Stimulated activated naive CD8-positive, alpha-beta T cell treated with anti-CD3 and anti-CD28 coated beads, Interleukin-15, Interleukin-2, amounts not matched to agents 100 ng/mL and 50 ng/mL, for 24 hours (primary cell): ENCODE data around the gene MS4A4E.
A peak's percentile ranks its signal among the peaks of the same experiment; 100 is the strongest.
"Not testable (repeated sequence)": the region's sequence is repeated elsewhere in the genome, so short reads cannot be mapped to it uniquely, and the experiment has no call there.

Experiments
- H3K27ac Mint-ChIP-seq: one replicate; pipeline ENCODE4 v1.8.0; 2021; ENCODE audit warnings: mild to moderate bottlenecking, mixed read lengths
- H3K27me3 Mint-ChIP-seq: one replicate; pipeline ENCODE4 v1.8.0; 2021; ENCODE audit warnings: mixed read lengths
- H3K36me3 Mint-ChIP-seq: one replicate; pipeline ENCODE4 v1.8.0; 2021; ENCODE audit warnings: low read depth, mixed read lengths
- H3K4me1 Mint-ChIP-seq: one replicate; pipeline ENCODE4 v1.8.0; 2021; ENCODE audit warnings: low read depth, mixed read lengths
- H3K4me3 Mint-ChIP-seq: one replicate; pipeline ENCODE4 v1.8.0; 2021; ENCODE audit warnings: mild to moderate bottlenecking, mixed read lengths
- H3K9me3 Mint-ChIP-seq: one replicate; pipeline ENCODE4 v1.8.0; 2021; ENCODE audit warnings: mixed read lengths

MS4A4E gene

GRCh38 chr11:60169264-60169915, 73.5 kb downstream of the MS4A4E start:
- peaks cover 23% of the 10 kb centered on the region for H3K4me1 Mint-ChIP-seq
- H3K36me3 Mint-ChIP-seq, result peaks cover 4% of the 10 kb centered on the region
- peaks cover 11% of the 10 kb centered on the region for H3K9me3 Mint-ChIP-seq
- H3K4me3 Mint-ChIP-seq, result no peak overlapping the region
- peaks cover 54% of the 10 kb centered on the region for H3K27me3 Mint-ChIP-seq
- H3K27ac Mint-ChIP-seq, result no peak overlapping the region

DNA sequence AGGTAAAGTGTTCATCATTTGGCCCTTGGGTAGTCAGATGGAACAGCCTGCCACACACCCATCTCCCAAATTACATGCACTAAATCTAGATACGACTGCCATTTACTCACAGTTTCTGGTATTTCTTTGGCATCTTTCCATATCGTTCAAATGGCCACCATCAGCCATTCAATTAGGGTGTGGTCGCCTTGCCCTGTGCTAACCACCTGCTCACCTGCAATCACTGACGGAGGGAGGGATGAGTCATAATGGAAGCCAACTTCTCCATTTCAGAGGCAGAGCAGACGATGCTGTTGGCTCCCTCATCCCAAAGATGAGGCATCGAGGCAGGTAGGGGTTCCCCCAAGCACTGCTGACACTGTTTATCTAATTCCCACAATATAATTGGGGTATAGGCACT, 74.6 kb downstream of the MS4A4E start:
- H3K27ac Mint-ChIP-seq, result no peak overlapping the region
- peaks cover 11% of the 10 kb centered on the region for H3K9me3 Mint-ChIP-seq
- no peak overlapping the region for H3K4me3 Mint-ChIP-seq
- peaks cover 4% of the 10 kb centered on the region for H3K36me3 Mint-ChIP-seq
- H3K27me3 Mint-ChIP-seq, result peaks cover 53% of the 10 kb centered on the region
- H3K4me1 Mint-ChIP-seq, result peaks cover 16% of the 10 kb centered on the region

DNA sequence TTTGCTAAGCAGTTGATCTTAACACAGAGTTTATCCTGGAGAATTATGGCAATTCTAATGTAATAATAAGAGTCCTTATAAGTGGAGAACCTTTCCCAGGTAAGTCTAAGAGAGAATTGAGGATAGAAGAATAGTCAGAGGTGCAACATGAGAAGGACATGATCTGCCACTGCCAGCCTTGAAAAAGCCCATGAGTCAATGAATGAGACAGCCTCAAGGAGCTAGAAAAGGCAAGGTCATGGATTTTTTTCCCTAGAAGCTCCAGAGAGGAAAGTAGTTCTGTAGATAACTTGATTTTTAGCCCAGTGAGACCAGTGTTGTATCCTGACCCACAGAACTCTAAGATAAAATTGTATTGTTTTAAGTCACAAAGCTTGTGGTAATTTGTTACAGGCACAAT, 77.0 kb downstream of the MS4A4E start:
- Mint-ChIP-seq H3K27ac (no peak overlapping the region), H3K4me1 (peaks cover 16% of the 10 kb centered on the region), H3K4me3 (no peak overlapping the region), H3K36me3 (peaks cover 4% of the 10 kb centered on the region), H3K9me3 (peaks cover 11% of the 10 kb centered on the region), H3K27me3 (peaks cover 44% of the 10 kb centered on the region)

- Mint-ChIP-seq H3K4me3 (no peak overlapping the region), H3K4me1 (peaks cover 16% of the 10 kb centered on the region), H3K27ac (no peak overlapping the region), H3K36me3 (peaks cover 4% of the 10 kb centered on the region), H3K27me3 (peaks cover 40% of the 10 kb centered on the region), H3K9me3 (peaks cover 11% of the 10 kb centered on the region)
These were observed 77.4 kb downstream of the MS4A4E start for GRCh38 chr11:60165538-60165937.

- Mint-ChIP-seq H3K36me3 (peaks cover 4% of the 10 kb centered on the region), H3K9me3 (peaks cover 11% of the 10 kb centered on the region), H3K27me3 (peaks cover 37% of the 10 kb centered on the region), H3K4me3 (no peak overlapping the region), H3K4me1 (peaks cover 16% of the 10 kb centered on the region), H3K27ac (peak overlapping the region; percentile 85)
These were observed 78.3 kb downstream of the MS4A4E start for GRCh38 chr11:60164550-60165075.

DNA sequence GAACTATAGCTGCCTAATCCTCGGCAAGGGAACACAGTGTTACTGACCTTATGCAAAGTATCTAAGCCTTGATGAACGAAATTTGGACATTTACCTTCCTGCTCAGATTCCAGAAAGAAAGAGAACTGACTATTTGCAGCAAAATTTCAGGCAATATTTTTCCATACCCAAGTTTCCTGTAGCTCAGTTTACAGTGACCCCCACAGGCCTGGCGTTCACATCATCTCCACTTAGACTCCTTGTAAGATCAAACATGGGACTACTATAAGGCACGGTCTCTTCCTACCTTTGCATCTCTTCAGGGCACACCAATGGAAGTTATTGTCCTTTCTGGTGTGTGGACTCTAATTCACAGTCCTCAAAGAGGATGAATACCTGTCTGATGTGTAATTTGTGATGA, 81.2 kb downstream of the MS4A4E start:
- no peak overlapping the region for H3K27ac Mint-ChIP-seq
- H3K9me3 Mint-ChIP-seq, result peaks cover 13% of the 10 kb centered on the region
- H3K4me3 Mint-ChIP-seq, result no peak overlapping the region
- peaks cover 38% of the 10 kb centered on the region for H3K27me3 Mint-ChIP-seq
- no peaks in the 10 kb centered on the region for H3K36me3 Mint-ChIP-seq
- peaks cover 16% of the 10 kb centered on the region for H3K4me1 Mint-ChIP-seq

- peaks cover 18% of the 10 kb centered on the region for H3K4me1 Mint-ChIP-seq
- no peaks in the 10 kb centered on the region for H3K36me3 Mint-ChIP-seq
- peaks cover 11% of the 10 kb centered on the region for H3K9me3 Mint-ChIP-seq
- no peak overlapping the region for H3K27ac Mint-ChIP-seq
- H3K4me3 Mint-ChIP-seq, result no peak overlapping the region
- peaks cover 34% of the 10 kb centered on the region for H3K27me3 Mint-ChIP-seq
These were observed 81.8 kb downstream of the MS4A4E start for GRCh38 chr11:60161107-60161506.

DNA sequence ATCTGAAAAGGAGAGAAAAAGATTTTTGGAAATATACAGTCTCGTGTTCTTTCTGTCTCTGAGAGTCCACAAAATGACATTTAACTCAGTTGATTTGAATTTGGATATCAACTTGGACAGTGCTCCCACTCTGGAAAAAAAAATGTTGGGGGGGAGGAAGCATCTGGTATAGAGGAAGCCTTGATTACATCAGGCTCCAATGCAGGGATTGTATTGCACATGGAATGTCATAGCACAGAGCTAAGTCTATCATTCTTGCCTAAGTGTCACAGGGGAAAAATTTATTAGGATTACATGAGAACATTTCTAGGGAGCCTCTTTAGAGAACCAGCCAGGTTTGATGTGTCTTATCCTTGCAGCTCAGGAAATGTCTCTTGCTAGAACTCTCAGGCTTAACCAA, 83.1 kb downstream of the MS4A4E start:
- Mint-ChIP-seq H3K27me3 (peaks cover 31% of the 10 kb centered on the region), H3K4me1 (peaks cover 10% of the 10 kb centered on the region), H3K27ac (no peak overlapping the region), H3K36me3 (no peaks in the 10 kb centered on the region), H3K9me3 (peaks cover 8% of the 10 kb centered on the region), H3K4me3 (no peak overlapping the region)

DNA sequence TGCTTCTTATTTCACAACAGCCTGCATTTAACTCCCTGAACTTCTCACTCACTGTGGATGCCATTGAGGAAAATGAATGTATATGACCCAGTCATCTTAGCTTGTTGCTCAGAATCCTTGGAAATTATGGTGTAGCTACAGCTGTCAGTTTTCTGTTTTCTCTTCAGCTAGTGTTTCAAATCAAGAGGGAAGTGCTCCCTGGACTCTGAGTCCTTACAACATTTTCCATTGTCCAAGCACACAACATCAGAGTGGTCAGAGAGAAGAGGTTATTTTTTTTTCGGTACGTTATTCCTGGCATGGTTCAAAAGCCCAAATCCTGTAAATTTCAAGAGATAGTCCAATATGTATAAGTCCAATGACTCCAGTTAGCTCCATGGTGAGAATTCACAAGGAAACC, 83.7 kb downstream of the MS4A4E start:
- Mint-ChIP-seq H3K27me3 (peaks cover 31% of the 10 kb centered on the region), H3K36me3 (no peaks in the 10 kb centered on the region), H3K4me1 (peaks cover 5% of the 10 kb centered on the region), H3K9me3 (peaks cover 5% of the 10 kb centered on the region), H3K27ac (no peak overlapping the region), H3K4me3 (no peak overlapping the region)

DNA sequence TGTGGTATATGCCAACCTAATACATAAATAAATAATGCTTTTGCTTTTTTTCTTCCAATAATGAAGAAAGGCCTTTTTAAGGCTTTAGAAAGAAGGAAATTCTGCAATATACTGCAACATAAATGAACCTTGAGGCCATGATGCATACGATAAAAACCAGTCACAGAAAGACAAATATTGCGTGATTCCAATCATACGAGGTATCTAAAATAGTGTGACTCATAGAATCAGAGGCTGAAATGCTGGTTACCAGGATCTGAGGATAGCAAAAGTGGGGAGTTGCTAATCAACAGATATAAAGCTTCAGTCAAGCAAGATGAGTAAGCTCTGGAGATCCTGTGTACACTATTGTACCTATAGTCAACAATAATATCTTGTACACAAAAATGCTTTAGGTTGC, 84.3 kb downstream of the MS4A4E start:
- Mint-ChIP-seq H3K36me3 (no peaks in the 10 kb centered on the region), H3K9me3 (peaks cover 5% of the 10 kb centered on the region), H3K27ac (no peak overlapping the region), H3K4me1 (peaks cover 5% of the 10 kb centered on the region), H3K27me3 (peaks cover 27% of the 10 kb centered on the region), H3K4me3 (no peak overlapping the region)

- Mint-ChIP-seq H3K9me3 (peaks cover 8% of the 10 kb centered on the region), H3K4me1 (peaks cover 5% of the 10 kb centered on the region), H3K27me3 (peaks cover 16% of the 10 kb centered on the region), H3K4me3 (no peak overlapping the region), H3K36me3 (no peaks in the 10 kb centered on the region), H3K27ac (no peak overlapping the region)
These were observed 87.0 kb downstream of the MS4A4E start for GRCh38 chr11:60155931-60156330.

- H3K9me3 Mint-ChIP-seq, H3K27ac Mint-ChIP-seq, H3K4me1 Mint-ChIP-seq, H3K36me3 Mint-ChIP-seq, H3K4me3 Mint-ChIP-seq: not testable (repeated sequence)
- peaks cover 12% of the 10 kb centered on the region for H3K27me3 Mint-ChIP-seq
These were observed 90.2 kb downstream of the MS4A4E start for GRCh38 chr11:60152727-60153126.

DNA sequence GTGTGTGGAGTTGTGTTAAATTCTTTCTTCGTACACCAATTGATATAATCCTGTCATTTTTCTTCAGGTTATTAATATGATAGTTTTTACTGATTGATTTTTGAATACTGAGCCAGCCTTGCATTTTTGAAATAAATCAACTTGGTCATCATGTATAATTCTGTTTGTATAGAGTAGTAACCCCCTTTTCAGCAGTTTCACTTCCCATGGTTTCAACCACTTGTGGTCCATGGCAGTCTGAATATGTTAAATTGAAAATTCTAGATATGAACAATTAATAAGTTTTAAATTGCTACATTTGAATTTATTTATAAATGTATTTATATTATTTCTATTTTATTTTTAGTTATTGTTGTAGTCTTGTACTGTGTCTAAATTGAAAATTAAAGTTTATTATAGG, 92.7 kb downstream of the MS4A4E start:
- no peak overlapping the region for H3K4me3 Mint-ChIP-seq
- H3K4me1 Mint-ChIP-seq, result no peaks in the 10 kb centered on the region
- H3K27me3 Mint-ChIP-seq, result peaks cover 5% of the 10 kb centered on the region
- no peak overlapping the region for H3K27ac Mint-ChIP-seq
- no peaks in the 10 kb centered on the region for H3K36me3 Mint-ChIP-seq
- H3K9me3 Mint-ChIP-seq, result peaks cover 4% of the 10 kb centered on the region
